Posterior vena cava (tissue), 2 donors: ENCODE measurements around the gene NLRC4. TPM values are rescaled to one million over a fixed set of nuclear protein-coding genes. Genes with fewer than 3 reads are reported as not detected.

Experiments used
- total RNA-seq, 2 donors: library from RNA; stranded (reverse); fragmentation: NEBNext Ultra II Directional; extraction: Animal tissue kit (Norgen Biotek cat#: 25700); gene quantifications; one replicate each; pipeline ENCODE4 v1.2.1, GENCODE V29; 2021
- donor health status: DM: yes; HTN: yes; CAD: no.
- donor health status: DM: yes; HTN: yes; CAD: no.

NLRC4 gene
- total RNA-seq, 2 donors from 2014 or later, result 3.5 to 4.0 TPM

Other genes with a start within 250 kb of the NLRC4 start
- 10 to 100 TPM; 41.6 to 45.5 TPM for gene DPY30, start 225.1 kb downstream of the NLRC4 start, total RNA-seq
- 10 to 100 TPM; 11.1 to 12.6 TPM for gene SPAST, start 201.3 kb downstream of the NLRC4 start, total RNA-seq
- gene SLC30A6, start 99.0 kb downstream of the NLRC4 start, total RNA-seq, result 10 to 100 TPM; 19.4 to 19.9 TPM
- gene YIPF4, start 13.0 kb upstream of the NLRC4 start, total RNA-seq, result 10 to 100 TPM; 42.2 to 42.8 TPM
- 100 to 1,000 TPM in 1 of 2 donors, 10 to 100 TPM in 1; 94.2 to 113 TPM for gene BIRC6, start 92.1 kb upstream of the NLRC4 start, total RNA-seq